Measurements from ENCODE around the gene ARHGAP19. TPM values are rescaled to one million over a fixed set of nuclear protein-coding genes. Genes with fewer than 3 reads are reported as not detected.
A peak's percentile ranks its signal among the peaks of the same experiment; 100 is the strongest.

The ARHGAP19 gene
- total RNA-seq, 2 experiments from 2014 or later, result 42.3 to 53.2 TPM

DNA sequence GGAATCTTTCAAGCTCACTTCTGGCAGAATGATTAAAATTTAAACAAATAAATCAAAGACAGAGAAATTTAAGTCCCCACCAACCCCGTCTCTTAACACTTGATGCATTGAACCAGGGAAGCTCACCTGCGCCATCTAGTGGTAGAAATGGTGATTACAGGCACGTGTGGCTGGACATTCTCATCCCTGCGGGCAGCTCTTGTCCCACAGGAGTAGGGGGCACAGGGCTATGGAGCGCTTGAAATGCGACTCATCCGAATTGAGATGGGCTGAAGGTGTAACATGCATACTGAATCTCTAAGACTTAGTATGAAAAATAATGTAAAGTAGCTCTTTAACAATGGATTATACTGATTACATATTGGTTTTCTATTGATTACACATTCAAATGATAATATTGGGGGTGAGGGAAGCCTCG lies 81.9 kb downstream of the ARHGAP19 start:
- Mint-ChIP-seq H3K4me3 (no peak overlapping the region), H3K27ac (no peak overlapping the region), H3K9me3 (no peaks in the 10 kb centered on the region), H3K36me3 (ENCODE audit: low read depth) (no peaks in the 10 kb centered on the region), H3K4me1 (ENCODE audit: low read depth) (no peaks in the 10 kb centered on the region), H3K27me3 (no peaks in the 10 kb centered on the region)
- intact Hi-C loops (cut with micrococcal nuclease), result loop anchor here (2.0 kb wide), 1 partner anchor 138 kb away; no protein-coding TSS in a partner anchor
- peak; percentile 78 for ATAC-seq
- DNase-seq, result peak; percentile 84
- peak; percentile 99 for TF ChIP-seq CTCF (IDR thresholded peaks at IDR 0.05)
- CTCF ChIA-PET, result interaction anchor here (0.7 to 14.8 kb wide), 71 partner anchors 9 to 835 kb away, joined by 3 to 407 read pairs (median 5); partner anchors contain the start of genes AVPI1 and SLIT1
- POLR2A ChIA-PET, result interaction anchor here (1.1 to 1.8 kb wide), 4 partner anchors 9 to 138 kb away, joined by 3 to 7 read pairs (median 4); no protein-coding TSS in a partner anchor

DNA sequence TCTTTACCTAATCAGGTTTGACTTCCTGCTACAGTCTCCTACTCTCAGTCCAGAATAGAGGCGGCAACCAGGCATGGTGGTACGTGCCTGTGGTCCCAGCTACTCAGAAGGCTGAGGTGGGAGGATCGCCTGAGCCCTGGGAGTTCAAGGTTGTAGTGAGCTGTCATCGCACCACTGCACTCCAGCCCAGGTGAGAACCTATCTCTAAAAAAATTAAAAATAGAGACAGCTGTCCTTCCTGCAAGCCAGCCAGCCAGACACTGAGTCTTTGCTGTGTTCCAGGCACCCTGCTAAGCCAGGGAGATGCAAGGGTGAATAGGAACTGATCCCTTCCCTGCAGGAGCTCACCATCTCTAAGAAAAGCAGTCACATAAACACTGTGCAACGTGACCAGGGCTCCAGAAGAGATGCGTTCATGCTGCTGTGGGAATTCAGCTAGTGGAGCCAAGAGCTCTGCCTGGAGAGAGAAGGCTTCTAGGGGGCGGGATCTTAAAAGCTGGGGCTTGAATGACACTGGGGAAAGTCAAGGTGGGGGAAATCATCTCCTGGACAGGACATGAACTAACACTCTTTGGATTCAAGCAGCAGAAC lies 84.6 kb downstream of the ARHGAP19 start:
- intact Hi-C loops (cut with micrococcal nuclease), result no loop called here
- POLR2A ChIA-PET, result no interaction called here
- no peak for DNase-seq

DNA sequence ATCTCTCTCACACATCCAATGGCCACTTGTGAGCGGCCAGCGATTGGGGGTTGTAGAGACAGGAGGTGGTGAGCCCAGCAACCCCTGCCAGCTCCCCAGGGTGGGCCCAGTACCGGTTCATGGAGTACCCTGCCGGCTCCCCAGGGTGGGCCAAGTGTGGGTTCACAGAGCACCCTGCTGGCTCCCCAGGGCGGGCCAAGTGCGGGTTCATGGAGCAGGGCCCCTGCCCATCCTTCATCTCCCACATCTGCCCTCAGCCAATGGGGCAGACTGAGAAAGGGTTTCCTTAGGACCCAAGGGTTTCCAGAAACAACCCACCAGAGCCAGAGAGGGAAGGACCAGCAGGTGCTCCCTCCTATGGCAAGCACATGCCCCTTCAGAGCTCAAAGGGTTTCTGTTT lies 85.3 kb downstream of the ARHGAP19 start:
- ATAC-seq (no peak), DNase-seq (no peak)
- no peaks in the 10 kb centered on the region for H3K27me3 Mint-ChIP-seq
- ChIA-PET POLR2A (no interaction called here), CTCF (interaction anchor here (1.2 to 14.8 kb wide), 5 partner anchors 10 to 169 kb away, joined by 4 to 407 read pairs (median 64); no protein-coding TSS in a partner anchor)
- intact Hi-C loops (cut with micrococcal nuclease), result no loop called here
- H3K4me1 Mint-ChIP-seq (ENCODE audit: low read depth), result no peaks in the 10 kb centered on the region
- no peak overlapping the region for H3K4me3 Mint-ChIP-seq
- no peaks in the 10 kb centered on the region for H3K36me3 Mint-ChIP-seq (ENCODE audit: low read depth)
- H3K9me3 Mint-ChIP-seq, result no peaks in the 10 kb centered on the region
- H3K27ac Mint-ChIP-seq, result no peak overlapping the region
- TF ChIP-seq CTCF (IDR thresholded peaks at IDR 0.05), result no peak

More for the DNA sequence above, 84.6 kb downstream of the ARHGAP19 start:
- no peak for ATAC-seq
- no peak for TF ChIP-seq CTCF (IDR thresholded peaks at IDR 0.05)
- no peaks in the 10 kb centered on the region for H3K27me3 Mint-ChIP-seq
- H3K4me1 Mint-ChIP-seq (ENCODE audit: low read depth), result no peaks in the 10 kb centered on the region
- H3K4me3 Mint-ChIP-seq, result no peak overlapping the region
- no peak overlapping the region for H3K27ac Mint-ChIP-seq
- no peaks in the 10 kb centered on the region for H3K36me3 Mint-ChIP-seq (ENCODE audit: low read depth)
- CTCF ChIA-PET, result interaction anchor here (1.2 to 14.8 kb wide), 7 partner anchors 7 to 169 kb away, joined by 4 to 407 read pairs (median 29); no protein-coding TSS in a partner anchor
- H3K9me3 Mint-ChIP-seq, result no peaks in the 10 kb centered on the region

- intact Hi-C loops (cut with micrococcal nuclease), result no loop called here
- ChIA-PET CTCF (interaction anchor here (1.0 to 14.8 kb wide), 5 partner anchors 10 to 168 kb away, joined by 3 to 407 read pairs (median 6); no protein-coding TSS in a partner anchor), POLR2A (interaction anchor here (0.9 kb wide), 1 partner anchor 13 kb away, joined by 3 read pairs; no protein-coding TSS in a partner anchor)
- no peak for TF ChIP-seq CTCF (IDR thresholded peaks at IDR 0.05)
- H3K36me3 Mint-ChIP-seq (ENCODE audit: low read depth), result no peaks in the 10 kb centered on the region
- no peak overlapping the region for H3K4me3 Mint-ChIP-seq
- DNase-seq (no peak), ATAC-seq (no peak)
- H3K4me1 Mint-ChIP-seq (ENCODE audit: low read depth), result peaks cover 2% of the 10 kb centered on the region
- H3K9me3 Mint-ChIP-seq, result no peaks in the 10 kb centered on the region
- H3K27ac Mint-ChIP-seq, result no peak overlapping the region
- no peaks in the 10 kb centered on the region for H3K27me3 Mint-ChIP-seq
Measured at GRCh38 chr10:97204826-97205679, 87.4 kb downstream of the ARHGAP19 start.

All from activated CD8-positive, alpha-beta T cell treated with anti-CD3 and anti-CD28 coated beads for 36 hours (primary cell).